Medulla oblongata (tissue), 1 donor: Measurements from ENCODE around the gene TMPRSS2.

Source experiments
- DNase-seq: peaks from one replicate; pipeline ENCODE4 v3.0.0-alpha.2; 2015; ENCODE audit errors: extremely low spot score

Gene TMPRSS2

DNA sequence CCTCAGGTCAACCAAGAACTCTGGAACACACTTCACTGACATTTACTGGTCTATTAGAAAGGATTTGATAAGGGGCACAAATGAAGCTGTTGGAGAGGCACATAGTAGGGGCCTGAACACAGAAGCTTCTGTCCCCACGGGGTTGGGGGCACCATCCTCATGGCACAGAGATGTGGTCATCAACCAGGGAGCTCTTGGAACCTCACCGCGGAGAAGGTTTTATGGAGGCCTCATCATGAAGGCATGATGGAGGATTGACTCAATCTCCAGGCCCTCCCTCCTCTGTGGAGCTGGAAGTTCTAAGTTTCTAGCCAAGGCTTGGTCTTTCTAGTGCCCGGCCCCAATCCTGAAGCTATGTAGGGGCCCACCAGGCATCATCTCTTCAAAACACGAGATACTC, 58.3 kb downstream of the TMPRSS2 start:
- DNase-seq: no peak

DNA sequence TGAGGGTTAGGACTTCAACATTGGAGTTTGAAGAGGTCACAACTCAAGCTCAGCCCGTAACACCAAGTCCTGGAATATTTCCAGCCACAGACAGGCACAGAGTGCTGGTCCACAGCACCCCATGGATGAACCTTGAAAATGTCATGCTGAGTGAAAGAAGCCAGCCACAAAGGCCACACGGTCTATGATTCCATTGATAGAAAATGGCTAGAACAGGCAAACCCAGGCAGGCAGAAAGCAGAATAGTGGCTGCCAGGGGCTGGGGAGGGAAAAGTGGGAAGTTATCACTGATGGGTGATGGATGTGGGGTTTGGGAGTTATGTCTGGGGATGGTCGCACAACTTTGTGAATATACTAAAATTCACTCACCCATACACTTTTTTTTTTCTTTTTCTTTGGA, 60.6 kb downstream of the TMPRSS2 start:
- no peak for DNase-seq

DNA sequence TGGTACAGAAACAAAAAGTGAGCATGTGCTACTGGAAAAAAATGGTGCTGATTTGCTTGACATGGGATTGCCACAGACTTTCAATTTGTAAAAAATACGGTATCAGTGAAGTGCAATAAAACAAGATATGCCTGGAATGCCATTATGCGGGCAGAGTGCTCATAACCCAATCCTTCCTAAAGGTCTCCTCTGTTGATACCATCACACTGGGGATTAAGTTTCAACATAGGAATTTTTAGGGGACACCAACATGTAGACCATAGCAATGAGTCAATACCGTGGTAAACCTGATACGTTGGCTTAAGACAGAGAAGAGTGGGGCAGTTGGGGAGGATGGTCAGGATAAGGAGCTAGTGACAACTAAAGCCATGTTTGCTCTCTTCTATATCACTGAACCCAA, 61.4 kb downstream of the TMPRSS2 start:
- DNase-seq: no peak

DNA sequence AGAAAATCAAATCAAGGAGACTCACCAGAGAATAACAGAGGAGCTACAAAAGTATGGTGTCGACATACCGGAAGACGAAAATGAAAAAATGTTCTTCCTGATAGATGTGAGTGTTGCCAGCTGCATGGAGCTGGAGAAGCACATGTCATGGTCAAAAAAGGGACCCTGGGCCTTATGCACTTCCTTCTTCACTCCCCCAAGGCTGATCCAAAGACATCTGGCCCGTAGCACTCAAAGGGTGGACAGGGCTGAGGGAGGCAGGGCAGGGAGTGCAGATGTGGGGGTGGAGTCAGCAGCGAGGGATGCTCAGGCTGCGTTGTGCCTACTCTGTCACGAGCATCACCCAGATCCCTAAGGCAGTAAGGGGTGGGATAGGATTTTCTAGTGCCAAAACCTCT, 62.5 kb downstream of the TMPRSS2 start:
- no peak for DNase-seq

DNA sequence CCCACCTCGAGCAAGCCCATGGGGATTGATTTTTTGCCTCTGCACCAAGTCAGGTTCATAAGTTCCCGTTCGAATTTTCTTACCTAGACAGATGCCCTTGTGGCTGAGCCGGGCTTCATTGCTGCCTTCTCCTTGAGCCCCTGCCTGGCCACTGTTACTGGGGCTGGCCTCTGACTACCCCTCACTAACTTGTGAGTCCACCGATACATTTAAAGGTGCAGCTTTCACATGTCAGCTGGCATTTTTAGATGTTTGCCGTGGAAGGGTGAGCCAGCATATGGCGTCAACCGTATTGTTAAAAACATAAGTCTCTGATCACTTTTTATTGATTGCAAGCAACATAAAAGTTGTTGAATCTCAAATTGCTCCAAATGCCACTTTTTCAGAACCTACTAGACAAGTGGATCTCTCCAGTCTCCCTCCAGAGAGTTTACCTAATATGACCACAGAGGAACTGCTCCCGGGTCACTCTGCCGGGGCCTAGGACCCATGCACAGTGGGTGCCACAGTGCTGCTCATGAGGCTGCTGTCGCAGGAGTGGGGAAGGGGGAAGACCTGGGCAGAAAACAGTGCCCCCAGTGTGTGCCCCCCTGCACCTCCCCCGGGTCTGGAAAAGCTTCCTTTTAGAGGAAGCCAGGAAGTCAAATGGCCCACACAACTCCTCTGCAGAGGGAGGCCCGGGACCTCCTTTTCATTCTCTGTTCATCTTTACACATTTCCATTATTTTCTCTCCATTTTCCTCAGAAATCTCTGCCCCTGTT, 63.1 kb downstream of the TMPRSS2 start:
- no peak for DNase-seq

DNA sequence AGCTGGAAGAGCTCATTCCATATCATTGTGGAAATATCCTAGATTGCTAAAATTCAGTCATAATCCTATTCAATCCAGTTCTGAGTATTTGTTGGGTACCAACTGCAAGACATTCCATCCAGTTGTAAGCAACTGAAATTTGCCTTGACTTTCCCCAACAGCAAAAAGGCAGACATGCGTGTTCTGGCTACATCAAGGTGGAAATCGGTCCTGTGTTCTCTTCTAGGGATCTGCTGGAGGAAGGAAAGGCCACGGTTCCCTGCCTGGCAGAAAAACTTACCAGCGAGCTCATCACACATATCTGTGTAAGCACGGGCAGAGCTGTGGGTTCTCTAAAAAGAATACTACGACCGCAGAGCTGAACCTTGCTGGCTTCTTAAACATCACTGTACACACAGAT, 64.4 kb downstream of the TMPRSS2 start:
- DNase-seq: no peak

DNA sequence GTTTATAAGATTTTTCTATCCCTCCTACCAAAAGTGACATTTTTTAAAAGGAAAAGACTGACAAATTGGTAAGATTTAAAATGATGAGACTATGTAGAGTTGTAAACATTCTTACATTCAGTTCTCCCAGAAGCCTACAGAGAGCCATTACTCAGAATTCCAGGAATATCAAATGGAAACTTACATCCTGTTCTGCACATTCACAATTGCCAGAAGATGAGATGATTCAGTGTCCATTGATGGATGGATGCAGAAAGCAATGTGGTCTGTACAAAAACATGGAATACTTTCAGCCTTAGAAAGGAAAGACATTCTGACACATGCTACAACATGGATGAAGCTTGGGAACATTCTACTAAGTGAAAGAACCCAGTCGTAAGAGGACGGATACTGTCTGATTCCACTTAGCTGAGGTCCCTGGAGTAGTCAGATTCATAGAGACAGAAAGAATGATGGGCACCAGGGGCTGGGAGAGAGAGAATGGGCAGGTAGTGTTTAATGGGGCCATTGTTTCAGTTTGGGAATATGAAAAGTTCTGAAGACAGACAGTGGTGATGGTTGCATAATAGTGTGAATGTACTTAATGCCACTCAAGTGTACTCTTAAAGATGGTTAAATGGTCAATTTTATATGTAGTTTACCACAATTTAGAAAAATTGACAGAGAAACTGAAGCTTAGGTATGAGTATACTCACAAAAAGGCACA, 65.3 kb downstream of the TMPRSS2 start:
- no peak for DNase-seq

DNA sequence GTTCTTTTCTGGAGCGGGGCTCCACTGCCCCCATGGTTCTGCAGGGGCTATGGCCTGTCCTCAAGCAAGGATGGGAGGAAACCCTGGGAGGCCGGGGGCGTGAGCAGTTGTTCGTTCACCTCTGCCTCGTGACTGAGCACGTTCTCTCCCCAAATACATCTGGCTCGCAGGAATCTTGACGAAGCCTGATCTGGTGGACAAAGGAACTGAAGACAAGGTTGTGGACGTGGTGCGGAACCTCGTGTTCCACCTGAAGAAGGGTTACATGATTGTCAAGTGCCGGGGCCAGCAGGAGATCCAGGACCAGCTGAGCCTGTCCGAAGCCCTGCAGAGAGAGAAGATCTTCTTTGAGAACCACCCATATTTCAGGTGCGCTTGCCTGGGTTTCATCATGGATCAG, 66.4 kb downstream of the TMPRSS2 start:
- DNase-seq: no peak

DNA sequence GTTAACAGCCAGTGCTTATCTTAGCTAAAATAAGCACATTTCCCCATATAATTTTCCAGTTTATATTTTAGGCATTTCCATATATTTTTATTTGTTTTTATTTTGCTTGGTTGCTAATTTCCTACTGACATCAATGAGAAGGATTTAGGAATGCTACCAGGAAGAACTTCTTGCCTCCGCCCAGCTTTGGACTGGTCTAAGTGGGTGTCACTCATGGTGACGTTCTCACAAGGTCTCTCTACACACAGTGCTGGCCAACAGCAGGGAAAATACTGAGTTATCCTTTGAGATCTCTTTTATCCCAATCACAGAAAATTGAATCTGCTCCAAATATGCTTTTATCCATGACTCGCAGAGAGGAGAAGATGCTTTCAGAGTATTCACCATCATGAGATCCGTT, 68.7 kb downstream of the TMPRSS2 start:
- DNase-seq: no peak

DNA sequence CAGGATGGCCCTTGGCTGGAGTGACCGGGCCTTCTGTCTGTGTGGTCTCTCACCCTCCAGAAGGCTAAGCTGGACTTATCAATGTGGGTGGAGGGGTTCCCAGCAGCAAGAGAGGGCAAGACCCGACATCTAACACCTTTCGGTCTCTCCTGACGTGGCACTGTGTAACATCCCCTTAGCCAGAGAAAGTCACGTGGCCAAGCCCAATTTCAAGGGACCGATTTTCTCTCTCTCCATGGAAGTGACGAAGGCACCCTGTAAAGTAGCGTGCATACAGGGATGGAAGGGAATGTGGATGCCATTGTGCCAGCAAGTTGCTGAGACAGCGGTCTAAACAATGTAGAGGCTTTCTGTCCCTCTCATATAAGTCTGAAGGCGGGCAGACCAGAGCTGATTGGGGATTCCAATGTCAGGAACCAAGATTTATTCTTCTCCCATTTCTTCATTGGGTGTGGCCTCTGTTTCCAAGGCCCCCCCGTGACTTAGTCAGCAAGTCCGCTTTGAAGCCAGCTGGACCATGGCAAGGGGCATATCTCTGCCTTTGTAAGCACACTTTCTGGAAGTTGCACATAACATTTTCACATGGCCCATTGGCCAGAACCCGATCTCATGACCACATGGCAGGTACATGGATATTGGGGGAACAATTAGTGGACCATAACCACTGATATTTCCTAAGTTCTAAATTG, 69.4 kb downstream of the TMPRSS2 start:
- DNase-seq: no peak

DNA sequence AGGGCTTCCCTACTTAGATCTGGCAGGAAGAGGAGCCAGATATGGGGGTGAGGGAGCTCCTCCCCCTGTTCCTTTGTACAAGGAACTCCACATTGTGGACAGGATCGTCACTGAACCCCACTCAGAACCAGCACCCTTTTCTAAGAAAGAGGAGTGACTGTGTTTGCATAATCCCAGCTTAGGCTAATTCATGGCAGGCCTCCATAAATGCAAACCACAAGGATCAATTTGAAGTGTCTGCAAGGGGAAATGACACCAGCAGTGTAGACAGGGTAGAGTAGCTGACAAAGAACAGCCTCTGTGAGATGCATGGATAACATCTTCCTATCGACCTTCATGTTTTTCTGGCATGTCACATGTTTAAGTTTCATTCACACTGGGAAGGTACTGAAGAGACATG, 70.2 kb downstream of the TMPRSS2 start:
- DNase-seq: no peak

DNA sequence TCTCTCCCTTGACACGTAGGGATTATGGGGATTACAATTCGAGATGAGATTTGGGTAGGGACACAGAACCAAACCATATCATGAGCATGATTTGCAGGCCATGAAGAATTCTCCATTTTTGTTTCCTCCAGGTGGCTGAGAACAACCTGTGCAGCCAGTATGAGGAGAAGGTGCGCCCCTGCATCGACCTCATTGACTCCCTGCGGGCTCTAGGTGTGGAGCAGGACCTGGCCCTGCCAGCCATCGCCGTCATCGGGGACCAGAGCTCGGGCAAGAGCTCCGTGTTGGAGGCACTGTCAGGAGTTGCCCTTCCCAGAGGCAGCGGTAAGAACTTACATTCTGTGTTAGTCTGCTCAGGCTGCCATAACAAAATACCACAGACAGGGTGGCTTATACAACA, 72.3 kb downstream of the TMPRSS2 start:
- DNase-seq: no peak

DNA sequence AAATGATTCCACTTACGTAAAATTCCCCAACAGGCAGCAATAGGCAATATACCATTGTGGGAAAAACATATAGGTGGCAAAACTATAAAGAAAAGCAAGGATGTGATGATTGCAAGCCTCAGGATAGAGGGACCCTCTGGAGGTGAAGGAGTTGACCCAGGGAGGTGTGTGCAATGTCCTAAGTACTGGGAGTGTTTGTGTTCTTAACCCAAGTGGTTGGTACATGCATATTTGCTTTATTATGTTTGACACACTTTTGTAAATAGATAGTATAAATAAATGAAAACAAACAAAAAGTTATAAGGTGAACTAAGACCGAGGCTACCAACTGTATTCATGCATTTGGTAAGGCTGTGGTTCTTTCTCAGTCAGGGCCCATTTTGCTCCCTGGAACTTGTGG, 74.4 kb downstream of the TMPRSS2 start:
- DNase-seq: no peak

DNA sequence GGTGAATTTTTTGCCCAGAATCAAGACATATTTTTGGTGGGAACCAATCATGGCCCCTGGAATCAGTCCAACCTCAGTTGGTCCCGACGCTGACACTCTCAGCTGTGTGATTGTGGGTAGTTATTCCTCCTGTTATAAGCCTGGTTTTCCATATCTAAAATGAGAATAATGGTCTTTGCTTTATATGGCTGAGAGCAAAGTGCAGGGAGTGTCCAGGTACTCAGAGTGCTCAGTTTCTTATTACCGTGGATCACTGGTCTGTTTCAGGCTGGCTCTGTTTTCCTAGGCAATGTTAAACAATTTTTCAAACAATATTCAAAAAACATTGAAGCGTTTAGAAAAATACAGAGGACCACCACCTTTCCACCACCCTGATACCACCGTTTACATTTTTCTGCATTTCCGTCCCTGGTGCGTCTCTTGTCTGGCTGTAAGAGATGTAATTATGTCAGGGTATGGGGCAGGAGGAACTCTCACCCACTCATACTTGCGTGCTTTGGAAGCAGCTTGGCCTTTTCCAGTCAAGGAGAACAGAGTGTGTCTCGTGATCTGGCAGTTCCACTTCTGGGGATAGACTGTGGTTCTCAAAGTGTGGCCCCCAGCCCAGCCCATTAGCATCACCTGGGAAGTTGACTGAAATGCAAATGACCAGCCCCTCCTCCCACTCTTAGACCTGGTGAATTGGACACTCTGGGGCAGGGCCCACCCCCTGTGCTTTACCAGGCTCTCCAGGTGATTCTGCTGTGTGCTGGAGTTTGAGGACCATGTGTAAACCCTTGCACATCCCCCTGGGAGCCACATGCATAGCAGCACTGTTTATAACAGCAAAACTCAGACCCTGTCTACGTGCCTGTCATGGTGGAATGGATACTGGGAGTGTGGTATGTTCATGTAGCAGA, 75.1 kb downstream of the TMPRSS2 start:
- DNase-seq: no peak

DNA sequence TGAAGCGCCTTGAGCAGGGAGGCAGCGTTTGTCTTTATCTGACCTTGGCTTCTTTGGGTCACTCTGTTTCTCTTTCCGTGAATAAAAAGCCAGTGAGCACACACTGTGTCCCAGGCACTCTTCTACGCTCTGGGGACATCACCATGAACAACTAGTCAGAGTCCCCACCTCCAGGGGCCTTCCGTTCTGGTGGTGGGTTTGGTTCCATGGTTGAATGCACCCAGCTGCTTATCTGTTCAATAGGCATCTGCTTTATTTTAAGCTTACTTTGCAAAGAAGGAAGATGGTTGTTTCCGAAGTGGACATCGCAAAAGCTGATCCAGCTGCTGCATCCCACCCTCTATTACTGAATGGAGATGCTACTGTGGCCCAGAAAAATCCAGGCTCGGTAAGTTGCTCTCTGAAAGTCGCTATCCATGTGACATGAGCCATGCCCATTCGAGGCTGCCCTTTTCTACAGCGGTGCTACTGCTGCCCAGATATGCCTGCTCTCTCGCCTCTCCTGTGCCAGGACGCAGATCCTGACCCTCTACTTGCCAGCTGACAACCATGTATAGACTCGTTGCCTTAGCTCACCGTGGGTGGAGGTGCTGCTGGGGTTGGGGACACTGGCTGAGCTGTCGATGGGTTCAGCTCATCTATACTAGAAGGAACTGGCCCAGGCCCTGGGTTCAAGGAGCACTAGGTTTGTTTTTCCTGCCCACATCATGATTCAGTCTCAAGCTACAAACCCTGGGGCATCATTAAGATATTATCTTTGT, 76.0 kb downstream of the TMPRSS2 start:
- no peak for DNase-seq

DNA sequence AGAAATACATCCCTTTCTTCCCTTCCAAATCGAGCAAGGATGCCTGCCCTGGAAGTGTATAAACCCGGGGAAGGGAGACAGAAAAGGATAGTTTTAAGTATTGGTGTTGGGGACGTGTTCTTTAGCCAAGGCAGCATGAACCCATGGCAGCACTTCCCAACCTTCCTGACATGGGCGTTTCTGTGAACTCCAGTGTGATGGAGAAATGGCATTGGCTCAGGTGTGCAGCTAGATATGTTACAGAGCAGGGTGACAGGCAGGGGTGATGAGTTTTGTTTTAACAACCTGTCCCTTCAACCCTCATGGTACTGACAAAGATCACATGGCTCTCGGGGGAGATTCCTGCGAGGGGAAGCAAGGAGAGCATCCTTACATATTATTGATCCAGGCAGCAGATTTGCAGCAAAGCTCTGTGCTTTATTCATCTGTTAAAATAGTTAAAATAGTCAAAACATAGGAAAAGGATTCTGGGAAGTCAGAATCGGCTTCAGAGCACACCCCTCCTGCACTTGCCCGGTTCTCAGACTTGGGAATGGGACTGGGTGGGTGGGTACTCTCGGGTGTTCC, 78.0 kb downstream of the TMPRSS2 start:
- no peak for DNase-seq

DNA sequence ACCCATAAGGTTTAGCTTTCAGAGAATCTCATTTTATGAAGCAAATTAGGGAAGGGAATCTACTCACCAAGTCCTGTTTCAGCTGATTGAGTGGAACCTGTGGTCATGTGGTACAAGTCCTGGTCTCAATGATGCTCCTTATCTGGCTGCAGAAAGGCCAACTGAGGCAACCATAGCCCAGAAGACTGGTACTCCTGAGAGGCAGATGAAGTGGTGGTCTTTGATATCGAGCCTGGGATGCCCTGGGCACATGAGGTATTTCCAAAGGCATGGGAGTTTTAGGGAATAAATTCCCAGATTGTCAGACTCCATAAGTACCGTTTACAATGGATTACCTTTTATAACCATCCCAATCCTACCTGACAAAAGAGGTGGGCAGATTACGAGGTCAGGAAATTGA, 78.7 kb downstream of the TMPRSS2 start:
- no peak for DNase-seq

DNA sequence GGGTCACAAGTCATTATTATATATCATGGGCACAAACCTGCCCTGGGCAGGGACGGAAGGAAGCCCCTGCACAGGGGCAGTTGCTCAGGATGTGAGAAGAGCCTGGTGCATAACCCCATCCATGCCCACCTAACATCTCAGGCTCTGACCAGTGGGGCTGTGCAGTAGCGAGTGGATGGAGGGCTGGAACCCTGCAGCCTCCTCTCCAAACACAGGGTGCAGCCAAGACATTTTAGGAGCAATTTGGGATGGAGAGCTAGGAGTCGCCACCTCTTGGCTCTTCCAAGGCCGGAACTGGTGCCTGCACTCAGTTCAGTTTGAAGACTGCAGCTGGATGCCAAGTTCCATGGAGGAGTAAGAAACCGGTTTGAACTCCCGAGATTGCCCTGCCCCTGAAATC, 79.1 kb downstream of the TMPRSS2 start:
- DNase-seq: no peak

DNA sequence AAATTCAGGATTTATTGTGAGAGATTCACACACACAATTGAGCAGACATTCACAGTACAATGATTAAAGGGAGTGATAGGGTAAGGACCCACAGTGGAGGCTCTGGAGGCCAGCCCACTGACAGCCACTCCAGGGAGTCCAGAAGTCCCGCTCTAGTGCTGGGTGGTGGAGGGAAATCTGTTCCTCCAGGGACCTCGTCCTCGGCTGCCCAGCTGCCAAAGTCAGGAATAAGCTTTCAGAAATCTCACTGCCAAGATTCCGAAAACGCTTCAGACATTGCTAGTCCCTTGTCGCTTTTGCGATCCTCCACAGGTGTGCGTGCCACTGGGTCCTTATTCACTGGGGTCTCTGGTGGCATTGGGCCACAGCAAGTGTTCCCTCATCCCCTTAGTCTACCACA, 79.6 kb downstream of the TMPRSS2 start:
- DNase-seq: no peak

DNA sequence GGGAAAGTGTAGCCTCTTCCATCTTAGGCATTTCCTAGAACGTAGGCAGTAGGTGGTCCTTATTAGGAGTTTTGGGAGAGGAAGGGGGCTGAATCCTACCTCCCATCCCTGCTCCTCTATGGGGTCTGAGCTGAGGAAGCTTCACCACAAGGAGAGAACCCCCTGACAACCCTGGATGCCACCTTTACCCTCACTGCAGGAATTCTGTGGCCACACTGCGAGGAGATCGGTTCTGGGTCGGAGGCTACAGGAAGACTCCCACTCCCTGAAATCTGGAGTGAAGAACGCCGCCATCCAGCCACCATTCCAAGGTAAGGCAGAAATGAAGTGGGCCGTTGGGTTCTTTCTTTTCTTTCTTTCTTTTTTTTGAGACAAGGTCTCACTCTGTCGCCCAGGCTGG, 80.4 kb downstream of the TMPRSS2 start:
- DNase-seq: no peak
